NCI-H345 (cell line): ENCODE results near the gene KRT82.
A peak's percentile ranks its signal among the peaks of the same experiment; 100 is the strongest.

Experiments
- DNase-seq: peaks from one replicate; lab custom pipeline; 2025; lab: John Stamatoyannopoulos, UW

Gene KRT82

DNA sequence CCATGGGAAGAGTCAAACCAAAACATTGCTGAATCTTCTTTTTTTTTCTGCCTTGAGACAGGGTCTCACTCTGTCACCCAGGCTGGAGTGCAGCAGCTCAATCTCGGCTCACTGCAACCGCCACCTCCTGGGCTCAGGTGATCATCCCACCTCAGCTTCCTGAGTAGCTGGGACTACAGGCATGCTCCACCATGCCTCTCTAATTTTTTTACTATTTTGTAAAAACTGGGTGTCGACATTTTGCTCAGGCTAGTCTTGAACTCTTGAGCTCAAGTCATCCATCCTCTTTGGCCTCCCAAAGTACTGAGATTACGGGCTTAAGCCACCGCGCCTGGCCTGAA, 29.5 kb upstream of the KRT82 start:
- DNase-seq = no peak

DNA sequence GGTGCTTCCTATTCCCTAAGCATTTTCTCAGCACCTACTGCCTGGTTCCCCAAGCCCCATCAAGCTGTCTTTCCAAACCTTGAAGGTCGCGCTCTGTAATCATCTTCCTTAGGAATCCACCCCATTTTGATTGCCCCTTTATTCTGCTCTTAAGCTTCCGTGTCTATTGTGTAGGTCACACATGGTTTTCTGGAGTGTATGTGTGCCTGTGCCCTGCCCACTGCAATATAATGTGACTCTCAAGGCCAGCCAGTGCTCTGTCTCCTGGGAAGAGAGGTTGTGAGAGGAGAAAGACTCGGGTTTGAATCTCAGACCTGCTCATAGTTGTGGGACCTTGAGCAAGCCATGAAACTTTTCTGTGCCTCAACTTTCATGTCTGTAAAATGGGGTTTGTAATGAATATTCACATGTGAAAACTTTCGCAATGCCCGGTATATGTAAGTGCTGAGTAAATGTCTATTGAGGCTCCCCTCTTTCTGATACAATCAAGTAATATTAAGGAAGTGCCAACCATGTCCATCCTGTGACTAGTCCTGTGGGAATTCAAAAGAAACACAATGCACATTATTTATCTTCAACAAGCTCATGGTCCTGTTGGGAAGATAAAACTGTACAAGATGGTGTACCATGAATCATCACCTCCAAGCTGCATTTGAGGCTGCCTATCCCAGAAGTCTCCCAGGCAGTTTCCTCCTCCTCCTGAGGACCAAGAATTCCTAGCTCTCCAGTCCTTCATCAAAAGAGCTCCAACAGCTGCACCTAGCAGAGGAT, 28.8 kb upstream of the KRT82 start:
- no peak for DNase-seq

GRCh38 chr12:52434081-52434733, 28.1 kb upstream of the KRT82 start, which contains the start of gene KRT75:
Gene KRT75, minus strand, starts transcription at chr12:52434371. Its CDS starts 67 bp downstream, at chr12:52434304.
- DNase-seq = no peak

DNA sequence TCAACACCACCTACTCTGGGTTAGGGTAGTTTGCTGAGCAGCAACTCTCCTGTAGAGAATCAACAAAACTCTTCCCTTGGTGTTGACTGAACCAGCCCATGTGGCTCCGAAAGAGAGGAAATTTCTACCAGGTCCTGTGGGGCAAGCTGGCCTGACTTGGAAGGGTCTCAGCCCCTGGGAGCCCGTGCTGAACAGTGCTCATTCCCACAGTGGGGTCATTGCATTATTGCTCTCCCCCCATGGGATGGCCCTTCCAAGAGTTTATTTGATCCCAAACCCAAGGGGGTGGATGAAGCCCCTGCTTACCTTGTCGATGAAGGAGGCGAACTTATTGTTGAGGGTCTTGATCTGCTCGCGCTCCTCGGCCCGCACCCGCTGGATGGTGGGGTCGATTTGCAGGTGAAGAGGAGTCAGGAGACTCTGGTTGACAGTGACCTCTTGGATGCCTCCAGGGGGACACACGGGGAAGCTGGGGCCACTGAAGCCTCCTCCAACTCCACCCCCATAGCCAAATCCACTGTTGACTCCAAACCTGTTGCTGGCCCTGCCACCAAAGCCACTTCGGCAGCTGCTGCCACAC, 27.5 kb upstream of the KRT82 start:
- DNase-seq = no peak

DNA sequence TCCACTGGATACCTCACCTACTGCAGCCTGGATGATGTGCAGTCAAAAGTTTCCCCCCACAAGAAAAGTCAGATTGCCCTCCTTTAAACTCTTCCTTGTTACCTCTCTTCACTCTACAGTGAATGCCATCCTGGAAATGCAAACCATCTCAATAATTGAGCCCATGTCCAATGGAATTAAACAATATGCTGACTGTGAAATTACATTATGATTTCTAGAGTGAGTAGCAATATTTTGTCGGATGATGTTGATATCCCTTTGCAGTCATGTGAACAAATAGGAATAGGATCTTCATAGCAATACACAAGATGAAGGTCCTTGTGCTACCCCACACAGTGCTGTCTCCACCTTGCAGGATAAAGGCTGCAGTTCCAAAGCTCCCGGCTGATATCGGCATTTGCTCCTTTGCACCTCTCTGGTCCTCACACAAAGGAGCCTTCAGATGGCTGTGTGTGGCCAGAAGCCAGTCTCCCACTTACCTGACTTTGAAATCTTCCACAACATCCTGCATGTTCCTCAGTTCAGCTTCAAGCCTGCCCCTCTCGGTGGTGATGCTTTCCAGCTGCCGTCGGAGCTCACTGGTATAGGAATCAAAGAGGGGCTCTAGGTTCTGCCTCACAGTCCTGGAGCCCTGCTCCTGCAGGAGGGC, 26.5 kb upstream of the KRT82 start:
- no peak for DNase-seq

DNA sequence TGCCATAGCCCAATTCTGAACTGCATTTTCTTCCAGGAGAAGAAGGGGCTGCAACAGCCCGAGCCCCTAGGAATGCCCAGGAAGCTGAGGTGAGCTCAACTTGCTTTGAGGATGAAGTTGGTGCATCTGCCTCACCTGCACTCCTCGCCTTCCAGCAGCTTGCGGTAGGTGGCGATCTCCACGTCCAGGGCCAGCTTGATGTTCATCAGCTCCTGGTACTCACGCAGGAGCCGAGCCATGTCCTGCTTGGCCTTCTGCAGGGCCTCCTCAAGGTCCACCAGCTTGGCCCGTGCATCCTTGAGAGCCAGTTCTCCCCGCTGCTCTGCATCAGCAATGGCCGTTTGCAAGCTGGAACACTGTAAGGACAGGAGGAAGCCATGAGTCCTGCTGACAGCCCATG, 22.0 kb upstream of the KRT82 start:
- DNase-seq = no peak

GRCh38 chr12:52427083-52427482, 20.9 kb upstream of the KRT82 start:
- no peak for DNase-seq

- DNase-seq = no peak
Observed at GRCh38 chr12:52426034-52426433, 19.9 kb upstream of the KRT82 start.

DNA sequence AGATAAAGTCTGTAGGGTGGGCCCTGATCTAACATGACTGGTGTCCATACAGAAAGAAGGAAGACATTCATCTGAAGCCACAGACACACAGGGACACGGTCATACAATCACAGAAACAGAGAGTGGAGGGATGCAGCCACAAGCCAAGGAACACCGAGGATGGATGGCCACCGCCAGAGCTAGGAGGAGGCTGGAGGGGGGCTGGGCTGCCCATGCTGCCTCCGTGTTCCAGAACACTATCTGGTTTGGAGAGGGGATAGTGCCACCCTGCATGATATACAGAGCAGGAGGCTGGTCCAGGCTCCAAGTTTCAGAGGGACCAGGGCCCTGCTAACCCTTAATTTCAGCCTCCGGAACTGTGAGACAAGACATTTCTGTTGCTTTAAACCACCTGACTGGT, 19.3 kb upstream of the KRT82 start:
- DNase-seq = no peak

DNA sequence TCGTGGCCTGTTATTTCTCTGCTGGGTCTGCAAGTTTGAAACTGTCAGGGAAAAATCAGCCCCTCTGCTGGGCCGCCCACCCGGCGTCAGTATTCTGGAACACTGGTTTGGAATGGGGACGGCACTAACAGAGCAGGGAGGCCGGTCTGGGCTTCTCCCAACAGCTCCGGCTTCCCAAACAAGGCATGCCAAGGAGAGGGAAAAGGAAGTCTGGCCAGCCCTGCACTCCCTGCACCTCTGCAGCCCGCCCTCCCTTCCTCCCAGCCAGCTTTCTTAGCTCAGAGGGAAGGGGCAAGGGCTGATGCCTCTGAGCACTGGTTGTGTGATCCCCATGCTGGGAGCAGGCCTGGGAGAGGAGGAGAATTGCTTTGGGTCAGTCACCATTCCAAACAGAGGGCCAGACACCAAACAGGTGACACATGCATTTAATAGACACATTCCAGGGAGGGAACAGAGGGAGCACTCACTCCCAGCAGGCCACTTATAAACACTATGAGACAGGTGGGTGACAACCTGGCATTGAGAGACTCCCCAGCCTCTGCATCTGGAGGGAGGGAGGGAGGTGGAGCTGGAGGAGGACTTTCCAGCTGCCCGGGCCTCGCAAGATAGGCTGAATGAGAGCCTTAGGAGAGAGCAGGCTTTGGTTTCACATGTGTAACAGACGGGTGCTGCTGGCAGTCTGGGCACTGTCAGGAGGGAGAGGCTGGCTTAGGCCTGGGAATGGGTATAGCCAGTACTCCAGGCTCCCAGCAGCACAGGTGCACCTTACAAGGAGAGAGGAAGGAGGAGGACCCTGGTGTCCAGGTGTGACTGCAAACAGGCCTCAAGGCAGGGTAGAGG, 17.7 kb upstream of the KRT82 start:
- peak; percentile 50 for DNase-seq

- DNase-seq = no peak
Observed at GRCh38 chr12:52423035-52423434, 16.9 kb upstream of the KRT82 start.

GRCh38 chr12:52419656-52420055, 13.5 kb upstream of the KRT82 start:
- DNase-seq = no peak

GRCh38 chr12:52418576-52419110, 12.5 kb upstream of the KRT82 start:
- DNase-seq = no peak

- DNase-seq = peak; percentile 69
Observed at GRCh38 chr12:52417740-52418139, 11.6 kb upstream of the KRT82 start.

- no peak for DNase-seq
Observed at GRCh38 chr12:52416795-52417194, 10.7 kb upstream of the KRT82 start.

DNA sequence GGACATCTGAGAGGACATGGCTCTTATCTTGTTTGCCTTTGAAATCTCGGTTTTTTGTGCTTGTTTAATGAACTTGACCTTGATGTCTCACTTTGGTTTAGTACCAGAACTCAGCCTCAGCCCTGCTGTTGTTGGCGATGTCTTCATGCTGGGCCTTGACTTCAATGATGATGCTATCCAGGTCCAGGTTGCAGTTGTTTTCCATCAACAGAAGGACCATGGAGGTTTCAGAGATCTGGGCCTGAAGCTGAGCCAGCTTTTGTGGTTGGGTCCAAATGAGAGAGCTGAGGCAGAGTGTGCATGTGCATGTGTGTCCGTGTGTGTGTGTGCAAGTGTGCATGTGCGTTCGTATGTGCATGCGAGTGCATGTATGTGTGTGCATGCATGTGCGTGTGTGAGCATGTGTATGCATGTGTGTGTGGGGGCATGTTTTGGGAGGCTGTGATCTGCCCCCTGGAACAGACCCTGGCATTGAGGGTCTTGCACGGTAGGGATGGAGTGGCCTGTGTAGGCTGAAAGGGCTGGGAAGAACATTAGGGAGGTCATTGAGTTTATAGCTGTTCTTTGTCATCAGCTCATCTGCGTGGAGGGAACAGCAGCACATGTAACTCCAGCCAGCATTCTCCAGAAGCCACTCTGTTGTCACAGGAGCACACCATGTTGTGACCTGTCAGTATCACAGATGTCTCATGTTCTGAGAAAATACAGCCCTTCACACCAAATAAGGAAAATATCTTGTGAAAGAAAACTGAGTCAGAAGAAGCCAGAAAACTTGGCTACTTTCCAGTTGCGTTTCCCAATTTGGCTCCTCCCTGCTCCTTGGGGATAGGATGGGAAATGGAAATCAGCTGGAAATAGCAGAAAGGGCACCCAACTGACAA, 10.0 kb upstream of the KRT82 start:
- DNase-seq = no peak

- no peak for DNase-seq
Observed at GRCh38 chr12:52414936-52415335, 8.8 kb upstream of the KRT82 start.

GRCh38 chr12:52413782-52414345, 7.7 kb upstream of the KRT82 start:
- DNase-seq = no peak

DNA sequence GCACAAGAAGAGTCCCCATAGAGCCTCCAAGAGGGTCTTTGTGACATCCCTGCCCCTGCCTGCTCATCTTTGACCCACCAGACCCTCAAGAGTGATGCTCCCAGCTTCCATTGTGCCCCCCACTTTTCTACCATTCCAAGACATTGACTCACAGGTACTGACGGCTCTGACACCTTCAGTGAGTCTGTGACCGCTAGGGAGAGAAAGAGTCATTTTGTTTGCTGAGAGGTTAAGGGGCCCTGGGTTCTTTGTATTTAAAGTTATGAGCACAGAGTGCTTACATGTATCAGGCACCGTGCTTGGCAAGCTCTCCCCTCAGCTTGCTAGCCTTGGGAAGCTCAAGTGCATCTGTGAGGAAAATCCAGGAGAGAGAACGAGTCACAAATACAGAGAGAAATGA, 7.1 kb upstream of the KRT82 start:
- DNase-seq = no peak

GRCh38 chr12:52411815-52412214, 5.7 kb upstream of the KRT82 start:
- no peak for DNase-seq
